K562 (cell line): ENCODE measurements around the gene PCSK6. TPM values are rescaled to one million over a fixed set of nuclear protein-coding genes. Genes with fewer than 3 reads are reported as not detected.
A peak's percentile ranks its signal among the peaks of the same experiment; 100 is the strongest.

Source experiments
- ATAC-seq: fragments of 200-7000 bp; cut with Tn5 transposase; 3 replicates; pipeline ENCODE4 v1.9.1; 2020; ENCODE audit warnings: moderate library complexity
- BruUV-seq: library from RNA; stranded (reverse); fragments of 400-500 nt; replicated peaks from 2 replicates; lab custom pipeline; 2021; lab: Mats Ljungman, UMichigan
- CTCF ChIA-PET: fragments of 300-600 bp; formaldehyde crosslinking; extraction: SDS; loops from one replicate; lab custom pipeline; 2021; ENCODE audit warnings: low intra/inter-chr PET ratio; lab: Yijun Ruan, JAX
- POLR2A ChIA-PET: fragments of 300-600, 350-650 bp; sonication (Branson Sonifier 250); formaldehyde crosslinking; extraction: SDS; loops from one replicate; lab custom pipeline; 2021; ENCODE audit warnings: antibody characterized with exemption, inconsistent platforms; lab: Yijun Ruan, JAX
- DNase-seq, 4 experiments: peaks; one replicate each; pipeline versions ENCODE4 v3.0.0 to v3.0.0-alpha.2; 2011 to 2018; ENCODE audit warnings: low spot score in 3 of 4, mixed read lengths in 3 of 4; ENCODE audit errors: extremely low read depth in 1 of 4
- FAIRE-seq: peaks from 2 replicates; lab custom pipeline; 2011; peaks lifted over from hg19 to GRCh38; lab: Jason Lieb, UNC
- H2AFZ ChIP-seq: 2 replicates; pipeline ENCODE4 v1.6.0; 2011; ENCODE audit warnings: low read depth, low read length, control low read depth, inconsistent platforms
- H3K27ac ChIP-seq: fragments of 200-600 bp; 3 replicates; pipeline ENCODE4 v1.8.0; 2011; ENCODE audit warnings: low read depth, mild to moderate bottlenecking, control low read depth, inconsistent platforms, low read length, moderate library complexity, mixed read lengths; ENCODE audit errors: extremely low read depth
- H3K27me3 ChIP-seq, 2 experiments: fragments of 300-600 bp in 1 of 2; 2 replicates in 1 of 2; 3 replicates in 1 of 2; pipeline versions ENCODE4 v1.6.0 to v1.8.0; 2011; ENCODE audit warnings: inconsistent platforms in 2 of 2, low read length in 2 of 2, mild to moderate bottlenecking in 1 of 2, mixed read lengths in 1 of 2, moderate library complexity in 1 of 2; ENCODE audit not compliant: control insufficient read depth in 2 of 2, insufficient read depth in 2 of 2
- H3K36me3 ChIP-seq: fragments of 300-600 bp; 3 replicates; pipeline ENCODE4 v1.8.0; 2011; ENCODE audit warnings: mild to moderate bottlenecking, low read length, inconsistent platforms; ENCODE audit not compliant: control insufficient read depth, insufficient read depth
- H3K4me1 ChIP-seq, 2 experiments: fragments of 200-600 bp in 1 of 2; replicated peaks in 1 of 2; 2 replicates in 1 of 2; 3 replicates in 1 of 2; pipeline versions ENCODE4 v1.5.1 to v1.8.0; 2011; ENCODE audit warnings: inconsistent platforms in 2 of 2, low read length in 2 of 2, mild to moderate bottlenecking in 1 of 2, mixed read lengths in 1 of 2, moderate library complexity in 1 of 2; ENCODE audit not compliant: control insufficient read depth in 2 of 2, insufficient read depth in 2 of 2
- H3K4me2 ChIP-seq: 2 replicates; pipeline ENCODE4 v1.6.1; 2011; ENCODE audit warnings: low read length, control low read depth, inconsistent platforms, mixed read lengths; ENCODE audit not compliant: insufficient read depth
- H3K4me3 ChIP-seq: fragments of 200-600 bp; sonication (generic), shearing (Covaris generic); 2 replicates; pipeline ENCODE4 v1.5.1; 2016; ENCODE audit warnings: control low read depth, inconsistent platforms
- H3K79me2 ChIP-seq: fragments of 200-600 bp; 3 replicates; pipeline ENCODE4 v1.8.0; 2011; ENCODE audit warnings: low read length, inconsistent platforms; ENCODE audit not compliant: control insufficient read depth, insufficient read depth
- H3K9ac ChIP-seq, 2 experiments: 2 replicates each; pipeline versions ENCODE4 v1.6.0 to v1.6.1; 2011; ENCODE audit warnings: low read depth in 2 of 2, low read length in 2 of 2, control low read depth in 1 of 2, inconsistent platforms in 1 of 2, mild to moderate bottlenecking in 1 of 2, mixed read lengths in 1 of 2; ENCODE audit not compliant: insufficient read depth in 1 of 2
- H3K9me1 ChIP-seq: one replicate; pipeline ENCODE4 v1.6.0; 2011; ENCODE audit warnings: inconsistent platforms, mild to moderate bottlenecking, low read length, moderate library complexity; ENCODE audit not compliant: control insufficient read depth, insufficient read depth
- H3K9me3 ChIP-seq: replicated peaks from 2 replicates; pipeline ENCODE4 v1.5.1; 2011; ENCODE audit warnings: low read depth, low read length, inconsistent platforms; ENCODE audit not compliant: control insufficient read depth, insufficient read depth
- H4K20me1 ChIP-seq: replicated peaks from 2 replicates; pipeline ENCODE4 v1.6.1; 2011; ENCODE audit warnings: low read length, inconsistent platforms, mixed read lengths; ENCODE audit not compliant: control insufficient read depth, insufficient read depth
- CHD1 ChIP-seq: fragments of 200-600 bp; sonication (generic); IDR thresholded peaks from one replicate; pipeline ENCODE4 v1.6.1; 2012; ENCODE audit warnings: mild to moderate bottlenecking, moderate library complexity, low read length, inconsistent platforms
- E2F1 ChIP-seq: sonication (generic); formaldehyde crosslinking; IDR thresholded peaks from 2 replicates; pipeline ENCODE4 v1.8.1; 2023; ENCODE audit warnings: mild to moderate bottlenecking, missing genetic modification reagents, moderate library complexity
- FOXP1 ChIP-seq: sonication (generic); formaldehyde crosslinking; IDR thresholded peaks from 2 replicates; pipeline ENCODE4 v1.8.0; 2022; ENCODE audit warnings: mild to moderate bottlenecking, missing genetic modification reagents
- KLF16 ChIP-seq: IDR thresholded peaks from 2 replicates; pipeline ENCODE4 v1.6.1; 2016; ENCODE audit warnings: antibody characterized with exemption
- L3MBTL2 ChIP-seq: fragments of 450-650 bp; IDR thresholded peaks from 2 replicates; pipeline ENCODE4 v1.6.1; 2016; ENCODE audit warnings: mild to moderate bottlenecking, moderate library complexity
- MAX ChIP-seq: sonication (generic); formaldehyde crosslinking; IDR thresholded peaks from 2 replicates; pipeline ENCODE4 v1.9.0; 2022; ENCODE audit warnings: mild to moderate bottlenecking, missing genetic modification reagents
- MYC ChIP-seq, 2 experiments: fragments of 250-450 bp in 1 of 2; sonication (Bioruptor Pico) in 1 of 2; IDR thresholded peaks; 2 replicates each; pipeline versions ENCODE4 v1.5.1 to v1.6.1; 2012 to 2021; ENCODE audit warnings: low read depth in 2 of 2, borderline replicate concordance in 1 of 2, improper control_type of control experiment in 1 of 2, low read length in 1 of 2, mild to moderate bottlenecking in 1 of 2, moderate library complexity in 1 of 2
- POLR2G ChIP-seq: fragments of 200-400 bp; formaldehyde crosslinking; IDR thresholded peaks from 2 replicates; pipeline ENCODE4 v1.6.1; 2017; ENCODE audit warnings: low read depth, mild to moderate bottlenecking, antibody characterized with exemption, low read length, moderate library complexity
- POLR3G ChIP-seq: IDR thresholded peaks from 2 replicates; pipeline ENCODE4 v1.6.1; 2011; ENCODE audit not compliant: insufficient read length, insufficient replicate concordance; ENCODE audit errors: extremely low read depth
- RAD21 ChIP-seq, 2 experiments: fragments of 250-450 bp in 1 of 2; fragments of 450-650 bp in 1 of 2; sonication (Bioruptor Pico) in 1 of 2; formaldehyde crosslinking in 1 of 2; IDR thresholded peaks in 1 of 2; conservative IDR thresholded peaks in 1 of 2; 2 replicates each; pipeline versions ENCODE4 v1.4.0 to v1.8.0; 2020 to 2022; ENCODE audit warnings: mild to moderate bottlenecking in 2 of 2, moderate library complexity in 1 of 2
- RBFOX2 ChIP-seq: fragments of 200-400 bp; formaldehyde crosslinking; IDR thresholded peaks from 2 replicates; pipeline ENCODE4 v1.6.1; 2017; ENCODE audit warnings: low read depth, mild to moderate bottlenecking, low read length, moderate library complexity
- ZNF586 ChIP-seq: fragments of 450-650 bp; formaldehyde crosslinking; conservative IDR thresholded peaks from 2 replicates; pipeline ENCODE4 v1.4.0; 2020; ENCODE audit warnings: mild to moderate bottlenecking, moderate library complexity
- WGBS: fragments of 100-300 bp; shearing (Covaris generic); methylation state at CpG from one replicate; pipeline ENCODE4 v1.1.6; 2016; ENCODE audit warnings: low coverage, mixed read lengths; ENCODE audit not compliant: insufficient coverage; ENCODE audit errors: missing lambda C conversion rate; 5-methylcytosine and 5-hydroxymethylcytosine counted together
- in situ Hi-C: fragments of 300-500 bp; cut with MboI; formaldehyde crosslinking; loops from 4 replicates; pipeline ENCODE4 v1.15.0; 2018; ENCODE audit warnings: inconsistent platforms, mixed read lengths
- intact Hi-C: fragments of 100-400 bp; cut with micrococcal nuclease; formaldehyde crosslinking; loops from 2 replicates; pipeline ENCODE4 v1.14.2; 2022
- polyA plus RNA-seq, 8 experiments: library from polyadenylated mRNA; depleted of rRNA in 4 of 8; stranded (reverse) in 5 of 8; unstranded in 3 of 8; fragments of >200 nt; fragmentation: Nextera tagmentation in 2 of 8; fragmentation: Illumina TruSeq in 1 of 8; extraction: Ambion mirVana in 2 of 8; extraction: Trizol in 1 of 8; gene quantifications; 2 replicates each; pipeline versions ENCODE4 v1.2.1 to v1.2.3, GENCODE V29; 2011 to 2014; ENCODE audit warnings: inconsistent platforms in 1 of 8, missing spikeins in 1 of 8
- total RNA-seq, 7 experiments: library from RNA; depleted of rRNA in 6 of 7; stranded (reverse); fragments of >200 nt in 6 of 7; fragmentation: Illumina TruSeq in 2 of 7; extraction: Trizol in 2 of 7; gene quantifications; 2 replicates each; pipeline versions ENCODE4 v1.2.1 to v1.2.3, GENCODE V29; 2011 to 2021; ENCODE audit warnings: low replicate concordance in 1 of 7
- TF ChIP-seq, protein P1 (sequence below), 2 experiments: fragments of 450-650 bp; conservative IDR thresholded peaks; 2 replicates each; pipeline ENCODE4 v1.6.1; 2017; ENCODE audit warnings: mild to moderate bottlenecking in 2 of 2, moderate library complexity in 2 of 2
- TF ChIP-seq, protein P2 (sequence below): sonication (generic); formaldehyde crosslinking; IDR thresholded peaks from 2 replicates; pipeline ENCODE4 v1.8.1; 2023; ENCODE audit warnings: mild to moderate bottlenecking, missing genetic modification reagents

The PCSK6 gene
- total and polyA plus RNA-seq, 9 of the 15 experiments (the other 6 are each of a cell fraction or from before 2014, with no cell fraction given) = 2.2 to 32.6 (median 14.5) TPM

DNA sequence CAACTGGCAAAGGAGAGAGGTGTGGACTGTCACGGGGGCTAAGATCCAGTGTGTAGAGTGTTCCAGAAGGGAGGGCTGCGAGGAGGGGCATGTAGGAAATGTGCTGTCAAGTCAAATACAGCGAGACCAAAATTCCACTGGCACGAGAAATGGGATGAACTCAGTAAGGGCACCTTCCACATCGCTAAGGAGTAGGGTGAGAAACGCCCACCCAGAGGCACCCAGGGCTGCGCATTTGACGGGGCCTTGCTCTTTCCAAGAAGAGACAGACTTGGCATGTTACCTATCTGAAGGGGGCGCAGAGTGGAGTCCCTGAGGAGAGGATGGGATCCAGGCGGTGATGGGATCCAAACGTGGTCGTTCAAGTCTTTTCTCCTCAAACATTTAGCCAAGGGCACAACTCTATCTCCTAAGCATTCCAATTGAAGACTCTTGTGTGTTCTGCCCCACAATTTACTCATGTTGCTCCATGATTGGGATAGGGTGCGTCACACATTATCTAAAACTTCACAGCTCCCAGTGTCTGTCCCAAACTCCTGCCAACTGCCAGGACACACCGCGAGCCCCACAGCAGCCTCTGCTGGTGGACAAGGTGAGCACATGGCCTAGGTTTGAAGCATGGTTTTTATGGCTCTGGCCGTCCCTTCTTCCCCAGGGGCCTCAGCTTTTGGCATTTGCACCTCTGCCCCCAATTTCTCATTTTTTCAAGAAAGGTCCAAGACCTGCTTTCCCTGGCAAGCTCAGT lies 219.9 kb downstream of the PCSK6 start:
- Histone ChIP-seq H3K27ac (no peak overlapping the region), H3K9me3 (no peaks in the 10 kb centered on the region), H3K9me1 (no peaks in the 10 kb centered on the region), H3K4me2 (no peak overlapping the region), H3K27me3 (peaks cover 0 to 3% of the 10 kb centered on the region in 2 experiments; a peak in 2 of 5 replicates), H2AFZ (no peak overlapping the region), H3K9ac (no peak overlapping the region), H3K36me3 (peaks cover 44% of the 10 kb centered on the region), H3K79me2 (no peaks in the 10 kb centered on the region), H4K20me1 (0 out of 2 replicates have a peak, but pooled peaks cover 7% of the 10 kb centered on the region), H3K4me1 (peaks cover 5 to 8% of the 10 kb centered on the region in 2 experiments), H3K4me3 (no peak overlapping the region)
- peak; percentile 87 for ATAC-seq
- WGBS = 80% methylated on average over 16 of the region's 16 CpGs
- POLR2A ChIA-PET = interaction anchor here (0.6 to 1.8 kb wide), 7 partner anchors 11 to 673 kb away, joined by 3 to 4 read pairs (median 4); partner anchors contain the start of genes ASB7 and LINS1
- peak; percentile 74 for FAIRE-seq
- peak in 2 of 4 experiments; percentile 24 to 55 for DNase-seq
- intact Hi-C loops = no loop called here
- in situ Hi-C loops = loop anchor here (25.0 kb wide), 2 partner anchors 357 to 632 kb away; partner anchors contain the start of gene LRRK1
- CTCF ChIA-PET = interaction anchor here (0.6 to 1.1 kb wide), 2 partner anchors 181 to 679 kb away, joined by 3 to 4 read pairs; no protein-coding TSS in a partner anchor
- BruUV-seq = no TSS peak
- 0 out of 2 replicates have a peak, but pooled peaks have one; percentile 38 for TF ChIP-seq KLF16
- TF ChIP-seq, protein P1, sequence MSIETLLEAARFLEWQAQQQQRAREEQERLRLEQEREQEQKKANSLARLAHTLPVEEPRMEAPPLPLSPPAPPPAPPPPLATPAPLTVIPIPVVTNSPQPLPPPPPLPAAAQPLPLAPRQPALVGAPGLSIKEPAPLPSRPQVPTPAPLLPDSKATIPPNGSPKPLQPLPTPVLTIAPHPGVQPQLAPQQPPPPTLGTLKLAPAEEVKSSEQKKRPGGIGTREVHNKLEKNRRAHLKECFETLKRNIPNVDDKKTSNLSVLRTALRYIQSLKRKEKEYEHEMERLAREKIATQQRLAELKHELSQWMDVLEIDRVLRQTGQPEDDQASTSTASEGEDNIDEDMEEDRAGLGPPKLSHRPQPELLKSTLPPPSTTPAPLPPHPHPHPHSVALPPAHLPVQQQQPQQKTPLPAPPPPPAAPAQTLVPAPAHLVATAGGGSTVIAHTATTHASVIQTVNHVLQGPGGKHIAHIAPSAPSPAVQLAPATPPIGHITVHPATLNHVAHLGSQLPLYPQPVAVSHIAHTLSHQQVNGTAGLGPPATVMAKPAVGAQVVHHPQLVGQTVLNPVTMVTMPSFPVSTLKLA (conservative IDR thresholded peaks at IDR 0.05) = peak in 1 of 2 experiments; percentile 61; a peak in 3 of 4 replicates
- TF ChIP-seq RAD21 (CRISPR knock-in tag; conservative IDR thresholded peaks at IDR 0.05 in 1 of 2, IDR thresholded peaks at IDR 0.05 in 1 of 2) = peak; percentile 14 to 50; a peak in 2 of 4 replicates
- TF ChIP-seq POLR2G = 0 out of 2 replicates have a peak, but pooled peaks have one; percentile 16
- peak; percentile 72 for TF ChIP-seq L3MBTL2
- no peak for TF ChIP-seq ZNF586
- peak; percentile 42; the same call in 1 of the 2 replicates for TF ChIP-seq RBFOX2
- TF ChIP-seq E2F1 = no peak
- no peak for TF ChIP-seq CHD1
- peak; percentile 69 for TF ChIP-seq MAX (CRISPR knock-in tag)
- TF ChIP-seq, protein P2, sequence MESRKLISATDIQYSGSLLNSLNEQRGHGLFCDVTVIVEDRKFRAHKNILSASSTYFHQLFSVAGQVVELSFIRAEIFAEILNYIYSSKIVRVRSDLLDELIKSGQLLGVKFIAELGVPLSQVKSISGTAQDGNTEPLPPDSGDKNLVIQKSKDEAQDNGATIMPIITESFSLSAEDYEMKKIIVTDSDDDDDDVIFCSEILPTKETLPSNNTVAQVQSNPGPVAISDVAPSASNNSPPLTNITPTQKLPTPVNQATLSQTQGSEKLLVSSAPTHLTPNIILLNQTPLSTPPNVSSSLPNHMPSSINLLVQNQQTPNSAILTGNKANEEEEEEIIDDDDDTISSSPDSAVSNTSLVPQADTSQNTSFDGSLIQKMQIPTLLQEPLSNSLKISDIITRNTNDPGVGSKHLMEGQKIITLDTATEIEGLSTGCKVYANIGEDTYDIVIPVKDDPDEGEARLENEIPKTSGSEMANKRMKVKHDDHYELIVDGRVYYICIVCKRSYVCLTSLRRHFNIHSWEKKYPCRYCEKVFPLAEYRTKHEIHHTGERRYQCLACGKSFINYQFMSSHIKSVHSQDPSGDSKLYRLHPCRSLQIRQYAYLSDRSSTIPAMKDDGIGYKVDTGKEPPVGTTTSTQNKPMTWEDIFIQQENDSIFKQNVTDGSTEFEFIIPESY (CRISPR knock-in tag) = peak; percentile 99
- peak; percentile 81 for TF ChIP-seq MYC (IDR thresholded peaks at IDR 0.05; ENCODE audit: low read depth, low read length)
- TF ChIP-seq MYC (CRISPR knock-in tag; IDR thresholded peaks at IDR 0.05; ENCODE audit: borderline replicate concordance, low read depth) = no peak
- no peak for TF ChIP-seq POLR3G
- TF ChIP-seq FOXP1 (CRISPR knock-in tag) = no peak
